AG09319 (cell line): ENCODE data around the gene RNASE7.

Experiments used
- DNase-seq: peaks from one replicate; pipeline ENCODE4 v3.0.0-alpha.2; 2010; ENCODE audit warnings: low read depth; ENCODE audit errors: extremely low read depth
- CTCF ChIP-seq: IDR thresholded peaks from 2 replicates; pipeline ENCODE4 v1.5.1; 2011; ENCODE audit warnings: low read depth, mild to moderate bottlenecking, inconsistent platforms, low read length, moderate library complexity

The RNASE7 gene

GRCh38 chr14:21084998-21085853 is 43.1 kb downstream of the RNASE7 start:
- peak; percentile 54 for DNase-seq
- TF ChIP-seq CTCF, result no peak

GRCh38 chr14:21086908-21087293 is 44.7 kb downstream of the RNASE7 start:
- no peak for DNase-seq
- TF ChIP-seq CTCF, result no peak

GRCh38 chr14:21087294-21088091 is 45.3 kb downstream of the RNASE7 start:
- TF ChIP-seq CTCF, result no peak
- DNase-seq, result peak; percentile 90

GRCh38 chr14:21088687-21089086 is 46.5 kb downstream of the RNASE7 start:
- TF ChIP-seq CTCF, result no peak
- no peak for DNase-seq

- no peak for TF ChIP-seq CTCF
- DNase-seq, result no peak
Observed at GRCh38 chr14:21089271-21089670, 47.1 kb downstream of the RNASE7 start.

GRCh38 chr14:21089877-21090193 is 47.7 kb downstream of the RNASE7 start:
- DNase-seq, result no peak
- no peak for TF ChIP-seq CTCF
